ENCODE results near the gene PRICKLE2.

Gene PRICKLE2

DNA sequence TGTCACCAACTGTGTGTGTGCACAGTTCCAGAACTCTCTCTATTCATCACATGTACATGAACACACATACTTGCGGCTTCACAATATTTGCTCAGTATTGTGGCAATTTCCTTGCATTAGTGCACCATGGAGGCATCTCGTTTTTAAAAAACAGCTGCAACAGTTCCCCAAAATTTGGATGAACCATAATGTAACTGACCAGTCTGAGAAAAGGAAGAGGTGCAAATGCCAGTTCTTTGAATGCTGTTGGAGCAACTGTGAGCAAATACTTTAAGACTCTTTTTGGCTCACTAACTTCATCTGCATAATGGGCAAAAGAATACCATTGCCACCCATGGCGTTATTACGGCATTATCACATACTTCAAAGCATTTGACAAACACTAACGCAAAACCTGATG is 163.6 kb downstream of the PRICKLE2 start:
- peak overlapping the region; percentile 52 for H3K27ac ChIP-seq
- H3K27me3 ChIP-seq: no peaks in the 10 kb centered on the region
- H3K4me1 ChIP-seq (ENCODE audit: control insufficient read depth in 1 of 2, insufficient read depth in 1 of 2, low read depth in 1 of 2, low read length in 1 of 2): peaks cover 16 to 20% of the 10 kb centered on the region in 2 experiments
- H3K9me3 ChIP-seq: no peaks in the 10 kb centered on the region
- TF ChIP-seq, protein P1, sequence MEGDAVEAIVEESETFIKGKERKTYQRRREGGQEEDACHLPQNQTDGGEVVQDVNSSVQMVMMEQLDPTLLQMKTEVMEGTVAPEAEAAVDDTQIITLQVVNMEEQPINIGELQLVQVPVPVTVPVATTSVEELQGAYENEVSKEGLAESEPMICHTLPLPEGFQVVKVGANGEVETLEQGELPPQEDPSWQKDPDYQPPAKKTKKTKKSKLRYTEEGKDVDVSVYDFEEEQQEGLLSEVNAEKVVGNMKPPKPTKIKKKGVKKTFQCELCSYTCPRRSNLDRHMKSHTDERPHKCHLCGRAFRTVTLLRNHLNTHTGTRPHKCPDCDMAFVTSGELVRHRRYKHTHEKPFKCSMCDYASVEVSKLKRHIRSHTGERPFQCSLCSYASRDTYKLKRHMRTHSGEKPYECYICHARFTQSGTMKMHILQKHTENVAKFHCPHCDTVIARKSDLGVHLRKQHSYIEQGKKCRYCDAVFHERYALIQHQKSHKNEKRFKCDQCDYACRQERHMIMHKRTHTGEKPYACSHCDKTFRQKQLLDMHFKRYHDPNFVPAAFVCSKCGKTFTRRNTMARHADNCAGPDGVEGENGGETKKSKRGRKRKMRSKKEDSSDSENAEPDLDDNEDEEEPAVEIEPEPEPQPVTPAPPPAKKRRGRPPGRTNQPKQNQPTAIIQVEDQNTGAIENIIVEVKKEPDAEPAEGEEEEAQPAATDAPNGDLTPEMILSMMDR (IDR thresholded peaks at IDR 0.05): no peak
- no peaks in the 10 kb centered on the region for H3K36me3 ChIP-seq
- no peak overlapping the region for H3K4me3 ChIP-seq (ENCODE audit: low read depth in 1 of 2, low read length in 1 of 2)

DNA sequence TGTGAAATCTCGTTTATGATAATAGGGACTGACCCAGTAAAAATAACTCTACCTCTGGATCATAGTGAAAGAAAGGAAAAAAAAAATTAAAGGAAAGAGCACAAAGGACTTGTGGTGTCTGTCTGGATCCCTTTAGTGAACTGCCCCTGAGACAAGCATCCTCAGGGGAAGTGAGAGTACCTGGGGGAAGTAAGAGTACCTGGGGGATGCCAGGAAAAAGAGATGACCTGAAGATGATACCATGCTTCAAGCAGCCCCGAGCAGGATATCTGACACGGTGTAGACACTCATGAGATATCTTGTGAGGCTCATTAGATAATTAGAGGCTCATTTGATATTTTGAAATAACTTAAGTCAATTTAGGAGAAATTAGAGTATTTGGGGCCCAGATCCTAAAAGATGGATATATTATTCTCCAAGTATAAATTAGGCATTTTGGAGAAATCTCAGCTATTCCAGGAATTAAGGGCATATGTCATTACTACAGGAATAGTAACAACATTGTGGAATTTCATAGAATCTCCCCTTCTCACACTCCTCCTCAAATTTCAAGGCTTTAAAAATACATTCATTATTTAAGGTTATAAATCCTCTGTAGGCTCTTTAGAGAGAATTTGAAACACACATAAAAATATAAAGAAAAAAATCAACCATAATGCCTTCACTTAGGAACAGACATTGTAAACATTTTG is 165.6 kb downstream of the PRICKLE2 start:
- H3K36me3 ChIP-seq: no peaks in the 10 kb centered on the region

DNA sequence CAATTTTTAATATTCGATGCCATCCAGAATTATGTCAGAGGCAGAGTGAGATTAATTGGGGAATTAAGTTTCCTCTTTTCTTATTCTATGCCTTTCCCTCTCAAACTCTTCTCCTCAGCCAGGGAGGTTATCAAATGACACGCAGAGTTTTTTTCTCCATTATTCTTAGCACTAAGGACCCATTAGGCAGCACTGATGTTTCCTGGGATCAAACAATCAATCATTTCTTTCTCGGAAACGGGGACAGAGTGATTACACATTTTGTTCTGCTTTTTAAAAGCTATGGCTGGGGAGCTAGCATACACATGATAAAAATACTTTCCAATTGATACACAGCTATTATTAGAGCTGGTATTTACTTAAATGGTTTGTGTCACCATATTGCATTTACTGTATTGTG is 166.7 kb downstream of the PRICKLE2 start:
- H3K9me3 ChIP-seq: no peaks in the 10 kb centered on the region
- no peaks in the 10 kb centered on the region for H3K27me3 ChIP-seq
- TF ChIP-seq, protein P1 (IDR thresholded peaks at IDR 0.05): no peak
- peaks cover 16 to 20% of the 10 kb centered on the region in 2 experiments for H3K4me1 ChIP-seq (ENCODE audit: control insufficient read depth in 1 of 2, insufficient read depth in 1 of 2, low read depth in 1 of 2, low read length in 1 of 2)
- H3K4me3 ChIP-seq (ENCODE audit: low read depth in 1 of 2, low read length in 1 of 2): no peak overlapping the region
- H3K27ac ChIP-seq: no peak overlapping the region
- H3K36me3 ChIP-seq: no peaks in the 10 kb centered on the region

More for the DNA sequence above, 165.6 kb downstream of the PRICKLE2 start:
- Histone ChIP-seq H3K4me3 (ENCODE audit: low read depth in 1 of 2, low read length in 1 of 2) (no peak overlapping the region), H3K27me3 (no peaks in the 10 kb centered on the region), H3K27ac (no peak overlapping the region), H3K9me3 (no peaks in the 10 kb centered on the region), H3K4me1 (ENCODE audit: control insufficient read depth in 1 of 2, insufficient read depth in 1 of 2, low read depth in 1 of 2, low read length in 1 of 2) (peaks cover 16 to 20% of the 10 kb centered on the region in 2 experiments)
- TF ChIP-seq, protein P1 (IDR thresholded peaks at IDR 0.05): no peak

DNA sequence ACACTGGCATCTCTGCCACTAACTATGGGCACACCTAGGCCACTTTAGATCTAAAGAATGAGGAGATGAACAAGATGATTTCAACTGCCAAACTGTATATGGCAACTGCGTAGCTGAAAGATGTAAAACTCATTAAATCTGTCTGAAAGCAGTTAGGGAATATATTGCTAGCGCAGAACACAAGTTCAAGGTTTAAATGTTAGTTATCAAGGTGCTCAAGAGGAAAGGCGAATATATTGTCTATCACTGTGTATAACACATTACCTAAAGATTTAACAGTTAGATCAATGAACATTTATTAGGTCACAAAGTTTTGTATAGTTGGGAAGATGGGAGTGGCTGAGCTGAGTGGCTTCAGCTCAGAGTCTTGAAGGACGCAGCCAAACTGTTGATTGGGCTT is 168.0 kb downstream of the PRICKLE2 start:
- H3K4me1 ChIP-seq (ENCODE audit: control insufficient read depth in 1 of 2, insufficient read depth in 1 of 2, low read depth in 1 of 2, low read length in 1 of 2): peaks cover 15 to 19% of the 10 kb centered on the region in 2 experiments
- TF ChIP-seq, protein P1 (IDR thresholded peaks at IDR 0.05): no peak
- no peaks in the 10 kb centered on the region for H3K36me3 ChIP-seq
- H3K27me3 ChIP-seq: no peaks in the 10 kb centered on the region
- no peak overlapping the region for H3K4me3 ChIP-seq (ENCODE audit: low read depth in 1 of 2, low read length in 1 of 2)
- no peak overlapping the region for H3K27ac ChIP-seq
- no peaks in the 10 kb centered on the region for H3K9me3 ChIP-seq

DNA sequence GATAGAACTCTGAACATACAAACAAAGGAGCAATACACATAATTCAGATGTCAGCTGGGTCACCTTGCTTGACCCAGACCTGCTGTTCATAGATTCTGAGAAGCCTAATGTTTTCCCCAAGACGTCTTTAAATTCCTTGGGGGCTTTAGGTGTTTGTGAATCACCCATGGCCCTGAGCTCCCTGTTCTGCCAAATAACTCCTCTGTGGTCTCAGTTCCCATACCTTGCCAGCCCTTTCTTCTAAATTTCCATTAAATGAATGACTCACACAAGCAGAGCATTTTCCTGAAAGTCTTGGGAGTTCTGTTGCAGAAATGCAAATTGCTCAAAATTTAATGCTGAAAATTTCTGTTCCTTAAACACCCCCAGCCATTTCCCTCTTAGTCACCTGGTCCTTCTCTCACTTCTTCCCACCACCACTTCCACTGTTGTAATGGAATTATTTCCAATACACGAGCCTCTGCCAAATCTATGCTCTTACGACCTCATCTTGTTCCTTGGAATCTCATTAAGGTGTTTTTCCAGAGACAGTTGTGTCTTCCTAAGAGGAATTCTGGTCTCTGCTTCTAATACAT is 168.6 kb downstream of the PRICKLE2 start:
- no peaks in the 10 kb centered on the region for H3K9me3 ChIP-seq
- no peaks in the 10 kb centered on the region for H3K27me3 ChIP-seq
- H3K4me3 ChIP-seq (ENCODE audit: low read depth in 1 of 2, low read length in 1 of 2): no peak overlapping the region
- H3K36me3 ChIP-seq: no peaks in the 10 kb centered on the region
- H3K4me1 ChIP-seq (ENCODE audit: control insufficient read depth in 1 of 2, insufficient read depth in 1 of 2, low read depth in 1 of 2, low read length in 1 of 2): peaks cover 10 to 15% of the 10 kb centered on the region in 2 experiments
- TF ChIP-seq, protein P1 (IDR thresholded peaks at IDR 0.05): no peak
- no peak overlapping the region for H3K27ac ChIP-seq

Measured in neutrophil (primary cell).